Breast epithelium (tissue), 3 donors: ENCODE measurements around the gene XDH.

Experiments
- CTCF ChIP-seq, 3 donors: fragments of 450-650 bp; IDR thresholded peaks; one replicate each; pipeline ENCODE4 v1.5.1; 2016 to 2017; ENCODE audit warnings: antibody characterized with exemption in 3 of 3, mild to moderate bottlenecking in 3 of 3, moderate library complexity in 3 of 3
- POLR2A ChIP-seq: fragments of 450-650 bp; IDR thresholded peaks from one replicate; pipeline ENCODE4 v1.6.1; 2016; ENCODE audit warnings: antibody characterized with exemption, mild to moderate bottlenecking, moderate library complexity
- POLR2AphosphoS5 ChIP-seq, 3 donors: sonication (generic); formaldehyde crosslinking; IDR thresholded peaks; one replicate each; pipeline ENCODE4 v1.6.1; 2017; ENCODE audit warnings: antibody characterized with exemption in 3 of 3

DNA sequence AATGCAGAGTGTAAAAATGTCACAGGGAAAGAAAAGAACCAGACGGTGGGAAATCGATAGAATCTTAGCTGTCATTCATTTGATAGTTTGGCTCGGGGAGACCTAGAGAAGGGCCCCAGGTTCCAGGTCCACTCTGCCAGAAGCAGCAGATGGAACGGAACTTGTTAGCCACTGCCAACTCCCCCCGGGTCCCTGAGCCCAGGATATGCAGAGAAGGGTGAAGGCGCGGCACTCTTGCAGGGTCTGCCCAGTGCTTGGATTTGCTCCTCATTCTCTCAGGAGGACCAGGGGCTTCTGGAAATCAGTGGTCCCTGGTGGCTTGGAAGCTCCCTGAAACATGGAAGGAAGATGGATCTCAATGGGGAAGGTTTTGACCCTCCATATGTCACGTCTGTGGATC lies 11.6 kb upstream of the XDH start:
- TF ChIP-seq POLR2AphosphoS5 (IDR thresholded peaks at IDR 0.05) = no peak
- TF ChIP-seq CTCF (IDR thresholded peaks at IDR 0.05) = no peak
- TF ChIP-seq POLR2A = no peak
